ENCODE results near the gene ATP23.

DNA sequence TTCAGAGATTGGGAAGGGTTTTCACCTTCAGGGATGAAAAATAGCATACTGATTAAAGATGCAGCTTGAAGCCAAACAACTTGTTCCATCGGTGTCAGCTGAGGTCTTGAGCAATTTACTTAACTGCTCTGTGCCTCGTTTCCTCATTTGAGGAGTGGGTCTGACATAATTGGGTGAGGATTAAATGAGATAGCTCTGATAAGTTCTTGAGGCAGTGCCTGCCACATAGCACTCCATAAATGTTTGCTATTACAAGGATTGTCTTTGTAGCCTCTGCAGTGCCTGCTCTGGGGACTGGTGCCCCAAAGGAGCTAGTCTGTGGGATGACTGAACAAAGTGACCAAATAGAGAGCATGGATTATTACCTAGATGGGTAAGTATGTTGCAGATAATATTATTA lies 50.6 kb downstream of the ATP23 start:
- no peak for TF ChIP-seq SIN3A (IDR thresholded peaks at IDR 0.05; ENCODE audit: borderline replicate concordance, insufficient read depth, low read depth, low read length)
- TF ChIP-seq, protein P1, sequence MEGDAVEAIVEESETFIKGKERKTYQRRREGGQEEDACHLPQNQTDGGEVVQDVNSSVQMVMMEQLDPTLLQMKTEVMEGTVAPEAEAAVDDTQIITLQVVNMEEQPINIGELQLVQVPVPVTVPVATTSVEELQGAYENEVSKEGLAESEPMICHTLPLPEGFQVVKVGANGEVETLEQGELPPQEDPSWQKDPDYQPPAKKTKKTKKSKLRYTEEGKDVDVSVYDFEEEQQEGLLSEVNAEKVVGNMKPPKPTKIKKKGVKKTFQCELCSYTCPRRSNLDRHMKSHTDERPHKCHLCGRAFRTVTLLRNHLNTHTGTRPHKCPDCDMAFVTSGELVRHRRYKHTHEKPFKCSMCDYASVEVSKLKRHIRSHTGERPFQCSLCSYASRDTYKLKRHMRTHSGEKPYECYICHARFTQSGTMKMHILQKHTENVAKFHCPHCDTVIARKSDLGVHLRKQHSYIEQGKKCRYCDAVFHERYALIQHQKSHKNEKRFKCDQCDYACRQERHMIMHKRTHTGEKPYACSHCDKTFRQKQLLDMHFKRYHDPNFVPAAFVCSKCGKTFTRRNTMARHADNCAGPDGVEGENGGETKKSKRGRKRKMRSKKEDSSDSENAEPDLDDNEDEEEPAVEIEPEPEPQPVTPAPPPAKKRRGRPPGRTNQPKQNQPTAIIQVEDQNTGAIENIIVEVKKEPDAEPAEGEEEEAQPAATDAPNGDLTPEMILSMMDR (IDR thresholded peaks at IDR 0.05): no peak
- TF ChIP-seq POLR2AphosphoS5 (IDR thresholded peaks at IDR 0.05; ENCODE audit: low read depth, low read length): no peak
- TF ChIP-seq, protein P2, sequence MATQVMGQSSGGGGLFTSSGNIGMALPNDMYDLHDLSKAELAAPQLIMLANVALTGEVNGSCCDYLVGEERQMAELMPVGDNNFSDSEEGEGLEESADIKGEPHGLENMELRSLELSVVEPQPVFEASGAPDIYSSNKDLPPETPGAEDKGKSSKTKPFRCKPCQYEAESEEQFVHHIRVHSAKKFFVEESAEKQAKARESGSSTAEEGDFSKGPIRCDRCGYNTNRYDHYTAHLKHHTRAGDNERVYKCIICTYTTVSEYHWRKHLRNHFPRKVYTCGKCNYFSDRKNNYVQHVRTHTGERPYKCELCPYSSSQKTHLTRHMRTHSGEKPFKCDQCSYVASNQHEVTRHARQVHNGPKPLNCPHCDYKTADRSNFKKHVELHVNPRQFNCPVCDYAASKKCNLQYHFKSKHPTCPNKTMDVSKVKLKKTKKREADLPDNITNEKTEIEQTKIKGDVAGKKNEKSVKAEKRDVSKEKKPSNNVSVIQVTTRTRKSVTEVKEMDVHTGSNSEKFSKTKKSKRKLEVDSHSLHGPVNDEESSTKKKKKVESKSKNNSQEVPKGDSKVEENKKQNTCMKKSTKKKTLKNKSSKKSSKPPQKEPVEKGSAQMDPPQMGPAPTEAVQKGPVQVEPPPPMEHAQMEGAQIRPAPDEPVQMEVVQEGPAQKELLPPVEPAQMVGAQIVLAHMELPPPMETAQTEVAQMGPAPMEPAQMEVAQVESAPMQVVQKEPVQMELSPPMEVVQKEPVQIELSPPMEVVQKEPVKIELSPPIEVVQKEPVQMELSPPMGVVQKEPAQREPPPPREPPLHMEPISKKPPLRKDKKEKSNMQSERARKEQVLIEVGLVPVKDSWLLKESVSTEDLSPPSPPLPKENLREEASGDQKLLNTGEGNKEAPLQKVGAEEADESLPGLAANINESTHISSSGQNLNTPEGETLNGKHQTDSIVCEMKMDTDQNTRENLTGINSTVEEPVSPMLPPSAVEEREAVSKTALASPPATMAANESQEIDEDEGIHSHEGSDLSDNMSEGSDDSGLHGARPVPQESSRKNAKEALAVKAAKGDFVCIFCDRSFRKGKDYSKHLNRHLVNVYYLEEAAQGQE (IDR thresholded peaks at IDR 0.05; ENCODE audit: insufficient read depth in 1 of 2, low read depth in 2 of 2, low read length in 1 of 2): no peak
- TF ChIP-seq TCF7L2 (IDR thresholded peaks at IDR 0.05; ENCODE audit: low read depth, low read length): no peak
